HG02943 (cell line): Measurements from ENCODE around the gene TAOK3.
"Not testable (repeated sequence)": the region's sequence is repeated elsewhere in the genome, so short reads cannot be mapped to it uniquely, and the experiment has no call there.

Experiments
- ATAC-seq: cut with Tn5 transposase; IDR thresholded peaks from one replicate; pipeline ENCODE4 v1.9.1; 2021; ENCODE audit warnings: mild to moderate bottlenecking, low read depth, moderate library complexity; ENCODE audit not compliant: unreplicated experiment

The TAOK3 gene

DNA sequence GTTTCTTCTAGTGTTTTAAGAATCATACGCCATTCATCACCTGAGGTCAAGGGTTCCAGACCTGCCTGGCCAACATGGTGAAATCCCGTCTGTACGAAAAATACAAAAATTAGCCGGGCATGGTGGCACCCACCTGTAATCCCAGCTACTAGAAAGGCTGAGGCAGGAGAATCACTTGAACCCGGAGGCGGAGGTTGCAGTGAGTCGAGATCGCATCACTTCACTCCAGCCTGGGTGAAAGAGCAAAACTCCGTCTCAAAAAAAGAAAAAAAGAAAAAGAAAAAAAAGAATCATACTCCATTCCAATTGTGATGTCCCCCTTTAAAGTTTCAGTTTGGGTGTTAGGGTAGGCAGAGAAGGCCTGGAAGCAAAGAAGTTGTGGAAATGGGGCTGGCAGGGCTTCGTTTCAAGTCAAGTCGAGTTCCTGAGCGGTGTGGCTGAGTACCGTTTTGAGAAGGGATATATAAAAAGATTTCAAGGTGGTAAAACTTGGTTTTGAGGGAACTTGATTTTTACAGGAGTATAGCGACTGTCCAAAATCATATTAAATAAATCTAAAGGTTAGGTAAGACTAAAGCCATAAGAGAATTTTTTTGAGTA, 1.5 kb upstream of the TAOK3 start:
- ATAC-seq, result no peak

DNA sequence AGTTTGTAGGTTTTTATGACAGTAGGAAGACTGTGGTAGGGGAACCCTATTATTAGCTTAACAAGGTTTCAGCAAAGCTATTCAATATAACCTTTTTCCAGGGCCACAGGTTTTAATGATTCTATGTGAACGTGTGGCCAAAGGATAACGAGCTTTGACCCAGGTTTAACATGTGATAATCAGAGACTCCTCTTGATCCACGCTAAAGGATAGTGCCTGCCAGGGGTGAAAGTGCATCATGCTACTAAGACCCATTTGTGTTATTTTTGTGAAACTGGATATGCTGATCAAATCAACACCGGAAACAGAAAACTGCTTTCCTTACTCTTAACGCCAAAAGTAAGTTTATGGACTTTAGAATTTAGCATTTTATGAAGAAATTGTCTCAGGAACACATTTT, 909 bp upstream of the TAOK3 start:
- ATAC-seq, result no peak

DNA sequence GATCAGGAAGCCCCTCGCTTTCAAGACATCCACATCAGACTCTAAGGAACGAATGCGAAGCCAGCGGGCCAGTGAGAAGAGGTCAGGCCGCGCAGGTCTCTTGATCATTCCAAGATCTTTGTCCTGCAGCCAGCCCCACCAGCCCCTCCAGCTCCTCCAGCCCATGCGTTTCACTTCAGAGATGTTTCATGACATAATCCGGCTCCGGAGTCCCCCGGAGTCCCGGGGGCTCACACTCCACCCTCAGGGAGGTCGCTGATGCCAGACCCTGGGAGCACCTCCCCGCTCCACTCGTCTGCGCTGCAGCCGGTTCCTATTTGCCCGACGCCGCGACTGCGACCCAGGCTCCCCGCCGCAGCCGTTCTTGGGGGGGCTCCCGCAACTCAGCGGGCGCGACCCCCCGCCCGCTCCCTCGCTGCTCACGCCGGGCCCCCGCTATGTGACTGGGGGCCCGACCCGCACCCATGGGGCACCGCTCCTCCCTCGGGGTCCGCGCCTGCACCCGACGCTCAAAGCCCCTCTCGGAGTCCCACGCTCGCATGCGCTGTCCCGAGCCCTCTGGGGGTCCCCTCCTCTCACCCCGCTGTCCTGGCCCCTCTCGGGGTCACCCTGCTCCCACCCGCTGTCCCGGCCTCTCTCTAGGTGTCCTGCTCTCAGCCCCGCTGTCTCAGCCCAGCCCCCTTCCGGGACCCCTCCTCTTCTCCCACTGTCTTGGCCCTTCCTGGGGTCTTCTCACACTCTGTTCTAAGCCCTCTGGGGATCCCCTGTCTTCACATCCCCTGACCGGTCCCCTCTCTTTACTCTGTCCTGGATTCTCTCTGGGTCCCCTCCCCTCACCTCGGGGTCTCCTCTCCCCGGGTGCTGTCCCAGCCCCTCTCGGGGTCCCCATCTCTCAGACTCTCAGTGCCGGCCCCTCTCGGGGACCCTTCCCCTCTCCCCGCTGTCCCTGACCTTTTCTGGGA, 1.1 kb downstream of the TAOK3 start:
- ATAC-seq, result no peak

GRCh38 chr12:118370601-118371000, 2.1 kb downstream of the TAOK3 start:
- no peak for ATAC-seq

- no peak for ATAC-seq
Observed at GRCh38 chr12:118368821-118369220, 3.9 kb downstream of the TAOK3 start.

DNA sequence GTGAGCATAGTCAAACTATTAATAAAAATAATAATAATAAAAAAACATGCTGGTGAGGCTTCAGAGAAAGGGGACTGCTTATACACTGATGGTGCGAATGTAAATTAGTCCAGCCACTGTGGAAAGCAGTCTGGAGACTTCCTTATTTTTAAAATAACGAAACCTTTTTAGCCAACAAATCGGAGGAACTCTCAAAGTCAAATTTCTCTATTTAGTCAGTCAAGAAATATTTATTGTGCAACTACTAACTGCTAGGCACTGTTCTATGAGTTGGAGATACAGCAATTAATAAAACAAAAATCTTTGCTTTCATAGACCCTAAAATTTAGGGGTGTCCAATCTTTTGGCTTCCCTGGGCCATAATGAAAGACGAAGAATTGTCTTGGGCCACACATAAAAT, 10.8 kb downstream of the TAOK3 start:
- ATAC-seq, result no peak

- ATAC-seq, result no peak
Observed at GRCh38 chr12:118361092-118361404, 11.7 kb downstream of the TAOK3 start.

GRCh38 chr12:118359541-118359915, 13.2 kb downstream of the TAOK3 start:
- no peak for ATAC-seq

DNA sequence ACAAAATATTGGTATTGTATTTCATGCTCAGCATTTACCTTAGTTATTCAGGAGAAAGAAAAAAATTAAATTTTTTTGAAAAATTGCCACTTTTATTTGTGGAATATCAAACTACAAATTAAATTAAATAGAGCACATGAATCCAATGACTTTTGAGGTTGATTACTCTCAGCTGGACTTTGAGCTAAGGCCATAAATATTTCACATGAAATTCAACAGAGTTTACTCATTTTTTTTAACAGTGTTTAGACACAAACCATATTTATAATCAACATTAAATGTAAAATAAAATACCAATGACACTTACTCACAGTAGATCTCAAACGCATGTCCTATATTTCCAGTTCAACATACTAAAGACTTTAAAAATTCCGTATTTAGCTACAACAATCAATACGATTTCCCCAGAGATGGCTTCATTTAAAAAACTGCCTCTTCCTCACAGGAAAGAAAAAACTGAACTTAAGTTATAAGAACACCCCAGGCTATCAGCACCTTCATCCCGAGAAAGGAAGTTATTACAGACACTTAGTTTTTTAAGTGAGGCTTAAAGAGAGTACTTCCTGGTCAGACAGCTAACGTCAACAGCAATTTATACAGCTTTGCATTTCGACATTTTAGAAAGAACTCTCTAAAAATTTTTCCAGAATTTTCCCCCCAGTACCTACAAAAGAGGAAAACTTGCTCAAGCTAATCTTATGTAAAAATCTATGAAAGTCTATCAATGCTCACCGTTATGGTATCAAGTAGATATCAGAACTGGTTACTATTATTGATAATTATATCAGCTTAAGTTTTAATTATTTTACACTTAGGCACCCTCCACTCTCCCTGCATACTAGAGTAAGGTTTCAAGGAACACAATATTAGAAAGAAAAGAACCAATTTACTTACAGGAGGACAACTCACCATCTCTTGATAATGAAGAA, 13.8 kb downstream of the TAOK3 start:
- ATAC-seq, result no peak

DNA sequence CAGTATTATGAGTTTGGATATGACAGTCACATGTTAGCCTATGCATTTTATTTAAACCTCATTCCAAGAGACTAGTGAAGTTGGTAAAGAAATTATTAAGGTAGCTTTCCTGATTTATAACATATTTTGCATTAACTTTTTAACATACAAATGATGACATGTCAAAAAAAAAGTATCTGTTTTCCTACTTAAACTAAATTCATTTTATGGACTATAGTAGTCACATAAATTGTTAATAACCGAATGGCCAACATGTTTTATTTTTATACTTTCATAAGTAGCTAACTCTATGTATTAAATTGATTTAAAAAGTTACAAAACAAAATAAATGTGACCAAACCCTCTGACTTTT, 14.7 kb downstream of the TAOK3 start:
- no peak for ATAC-seq

DNA sequence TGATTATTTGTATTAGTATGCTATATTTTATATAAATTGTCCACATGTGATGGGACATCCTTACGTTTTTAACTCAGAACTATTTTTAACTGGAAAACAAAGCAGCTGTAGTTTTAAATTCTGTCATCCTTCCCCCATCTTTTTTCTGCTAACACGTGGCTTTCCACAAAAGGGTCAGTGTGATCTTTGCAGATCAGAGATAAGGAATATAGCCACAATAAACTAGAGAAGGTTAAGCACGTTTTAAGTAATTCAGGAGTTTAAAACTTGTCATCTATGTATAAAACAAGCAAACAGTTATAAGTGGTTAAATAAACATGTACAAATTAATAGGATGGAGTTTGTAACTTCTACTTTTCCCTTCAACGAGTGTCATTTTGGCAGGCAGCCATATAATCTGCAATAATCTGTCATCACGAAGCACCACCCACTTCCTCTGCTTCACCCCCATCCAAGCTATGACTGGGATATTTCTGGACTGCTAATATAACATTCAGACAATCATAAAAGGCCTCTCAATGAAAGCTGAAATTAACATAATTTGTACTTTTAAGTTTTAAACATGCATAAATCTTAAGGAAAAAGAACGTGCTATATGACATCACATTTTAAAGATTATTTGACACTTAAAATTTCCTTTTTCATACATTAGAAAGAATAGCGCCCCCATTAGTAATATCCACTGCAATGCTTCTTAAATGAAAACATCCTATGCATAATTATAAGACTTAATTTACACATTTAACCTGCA, 15.3 kb downstream of the TAOK3 start:
- no peak for ATAC-seq

DNA sequence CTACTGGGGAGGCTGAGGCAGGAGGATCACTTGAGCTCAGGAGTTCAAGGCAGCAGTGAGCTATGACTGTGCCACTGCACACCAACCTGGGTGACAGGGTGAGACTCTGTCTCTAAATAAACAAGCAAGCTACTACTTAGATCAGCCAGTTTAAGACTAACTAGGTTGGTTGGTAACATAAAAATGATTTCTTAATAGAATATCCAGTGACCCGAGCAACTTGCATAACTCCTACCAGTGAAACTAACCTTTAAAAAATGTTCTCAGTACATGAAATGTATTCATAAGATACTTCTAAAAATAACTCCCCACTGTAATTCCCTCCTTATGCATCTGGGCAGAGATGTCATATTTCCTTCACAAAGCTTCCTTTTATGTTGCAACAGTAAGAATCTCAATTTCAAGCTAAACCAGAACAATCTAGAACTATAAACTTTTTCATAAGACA, 15.9 kb downstream of the TAOK3 start:
- ATAC-seq, result no peak

DNA sequence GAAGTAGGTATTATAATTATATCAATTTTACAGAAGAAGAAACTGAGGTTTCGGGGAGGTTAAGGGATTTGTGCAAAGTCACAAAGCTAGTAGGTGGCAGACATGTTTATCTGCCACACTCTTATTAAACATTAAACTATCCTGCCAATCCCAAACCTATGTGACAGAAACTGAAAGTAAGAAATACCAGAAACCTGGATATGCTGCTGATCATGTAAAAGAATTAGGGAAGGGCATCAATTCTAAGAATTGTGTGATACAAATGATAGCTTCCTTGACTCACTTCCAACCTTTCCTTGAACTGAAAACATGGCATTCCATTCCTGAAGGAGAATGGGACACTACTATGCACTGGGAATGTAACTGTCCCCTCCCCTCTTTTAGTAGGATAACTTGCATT, 16.9 kb downstream of the TAOK3 start:
- no peak for ATAC-seq

DNA sequence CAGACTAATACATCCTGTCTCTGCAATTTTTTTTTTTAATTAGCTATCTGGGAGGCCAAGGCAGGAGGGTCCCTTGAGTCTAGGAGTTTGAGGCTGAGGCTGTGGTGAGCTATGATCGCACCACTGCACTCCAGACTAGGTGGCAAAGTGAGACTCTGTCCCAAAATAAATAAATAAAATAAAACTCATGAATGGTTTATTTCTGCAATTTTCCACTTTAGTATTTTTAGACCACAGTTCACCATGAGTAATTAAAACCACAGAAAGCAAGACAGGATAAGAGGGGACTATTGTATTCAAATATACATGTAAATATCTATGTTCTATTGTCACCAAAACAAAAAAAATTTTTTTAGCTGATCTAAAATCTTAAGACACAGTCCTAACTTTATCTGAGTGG, 17.8 kb downstream of the TAOK3 start:
- ATAC-seq, result no peak

- ATAC-seq, result not testable (repeated sequence)
Observed at GRCh38 chr12:118354503-118354902, 18.2 kb downstream of the TAOK3 start.

DNA sequence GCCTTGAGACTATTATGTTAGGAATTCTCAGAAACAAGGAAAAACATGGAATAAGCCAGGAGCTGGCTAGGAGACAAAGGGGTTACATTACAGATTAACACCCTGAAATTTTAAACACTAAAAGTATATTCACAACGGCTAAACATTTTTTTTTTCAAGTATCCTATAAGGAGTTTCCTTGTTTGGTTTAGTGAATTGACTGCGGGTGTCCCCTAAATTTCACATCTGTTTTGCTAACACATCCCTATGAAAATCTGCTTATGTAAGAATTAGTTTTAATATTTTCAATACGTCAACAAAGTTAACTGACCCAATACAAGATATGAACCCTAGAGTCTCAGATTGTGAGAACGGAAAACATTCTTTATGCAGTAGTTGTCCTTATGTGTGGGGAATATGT, 19.0 kb downstream of the TAOK3 start:
- no peak for ATAC-seq

DNA sequence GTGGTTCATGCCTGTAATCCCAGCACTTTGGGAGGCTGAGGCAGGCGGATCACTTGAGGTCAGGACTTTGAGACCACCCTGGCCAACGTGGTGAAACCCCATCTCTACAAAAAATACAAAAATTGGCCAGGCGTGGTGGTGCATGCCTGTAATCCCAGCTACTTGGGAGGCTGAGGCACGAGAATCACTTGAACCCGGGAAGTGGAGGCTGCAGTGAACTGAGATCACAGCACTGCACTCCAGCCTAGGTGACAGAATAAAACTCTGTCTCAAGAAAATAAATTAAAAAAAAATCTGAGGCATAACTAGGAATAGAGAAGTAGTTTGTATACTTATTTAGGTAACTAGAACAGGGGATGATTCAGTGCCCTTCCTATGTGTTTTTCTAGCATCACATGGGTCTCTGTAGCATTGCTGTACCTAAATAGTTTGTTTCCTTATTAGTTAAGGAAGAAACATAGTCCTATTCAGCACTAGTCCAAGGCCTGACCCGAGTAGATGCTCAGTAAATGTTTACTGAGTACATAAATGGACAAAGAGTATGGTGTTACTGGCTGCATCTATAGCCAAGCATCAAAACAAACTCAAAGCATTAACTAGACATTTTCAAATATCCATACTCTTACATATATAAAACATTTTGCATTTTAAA, 21.7 kb downstream of the TAOK3 start:
- no peak for ATAC-seq

DNA sequence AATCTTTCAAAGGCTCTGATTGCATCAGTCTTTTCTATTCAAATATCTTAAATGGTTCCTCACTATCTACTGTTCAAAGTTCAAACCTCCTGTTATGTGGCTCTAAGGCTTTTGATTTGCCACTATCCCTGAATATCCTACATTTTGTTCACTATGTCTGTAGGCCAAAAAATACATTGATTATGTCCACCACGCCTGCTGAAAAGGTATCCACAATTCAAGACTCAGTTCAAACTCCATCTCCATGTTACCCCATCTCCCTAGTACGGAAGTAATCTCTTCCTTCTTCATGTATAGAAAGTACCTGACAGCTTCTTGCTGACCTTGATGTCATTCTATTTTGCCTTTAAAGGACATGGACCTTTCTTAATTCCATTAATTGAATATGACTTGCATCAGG, 24.8 kb downstream of the TAOK3 start:
- ATAC-seq, result no peak

DNA sequence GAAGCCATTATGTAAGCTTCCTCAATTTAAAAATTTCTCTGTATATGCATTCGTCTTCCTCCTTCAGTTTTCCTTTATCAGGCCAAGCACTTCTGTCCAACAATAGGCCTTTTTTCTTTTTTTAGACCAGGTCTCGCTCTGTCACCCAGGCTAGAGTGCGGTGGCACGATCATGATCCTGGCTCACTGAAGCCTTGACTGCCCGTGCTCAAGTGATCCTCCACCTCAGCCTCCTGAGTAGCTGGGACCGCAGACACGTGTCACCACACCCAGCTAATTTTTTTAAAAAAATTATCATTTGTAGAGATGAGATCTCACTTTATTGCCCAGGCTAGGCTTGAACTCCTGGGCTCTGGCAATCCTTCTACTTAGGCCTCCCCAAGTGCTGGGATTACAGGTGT, 25.8 kb downstream of the TAOK3 start:
- ATAC-seq, result peak; percentile 67

DNA sequence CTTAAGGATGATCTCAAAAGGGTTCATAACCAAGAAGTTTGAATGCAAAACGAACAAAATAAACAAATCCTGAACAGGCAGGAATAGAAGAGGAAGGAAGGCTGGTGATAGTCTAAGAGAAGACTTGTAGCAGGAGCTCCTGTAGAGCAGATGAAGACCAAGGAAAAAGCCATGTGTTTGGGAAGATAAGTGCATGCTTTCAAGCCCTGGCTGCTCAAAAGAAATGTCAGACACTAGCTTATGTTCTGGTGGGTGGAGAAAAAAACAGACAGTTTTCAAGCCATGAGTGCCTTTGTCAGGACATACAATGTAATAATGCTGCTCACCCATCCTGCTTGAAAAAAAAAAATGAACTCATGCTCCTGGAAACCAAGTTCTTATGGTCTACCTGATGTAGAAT, 27.4 kb downstream of the TAOK3 start:
- ATAC-seq, result no peak
